Glutamatergic neuron (in vitro differentiated cells): ENCODE measurements around the gene CERCAM. TPM values are rescaled to one million over a fixed set of nuclear protein-coding genes. Genes with fewer than 3 reads are reported as not detected.
"Not testable (repeated sequence)": the region's sequence is repeated elsewhere in the genome, so short reads cannot be mapped to it uniquely, and the experiment has no call there.

Experiments
- DNase-seq: peaks from one replicate; pipeline ENCODE4 v3.0.0; 2022
- H3K27ac Mint-ChIP-seq: one replicate; pipeline ENCODE4 v1.8.0; 2020; ENCODE audit warnings: mild to moderate bottlenecking, mixed read lengths, inconsistent platforms; ENCODE audit not compliant: unreplicated experiment
- H3K27me3 Mint-ChIP-seq: one replicate; pipeline ENCODE4 v1.8.0; 2020; ENCODE audit warnings: mild to moderate bottlenecking, moderate library complexity, mixed read lengths, inconsistent platforms; ENCODE audit not compliant: unreplicated experiment
- H3K36me3 Mint-ChIP-seq: one replicate; pipeline ENCODE4 v1.8.0; 2020; ENCODE audit warnings: mild to moderate bottlenecking, mixed read lengths, inconsistent platforms; ENCODE audit not compliant: unreplicated experiment
- H3K4me1 Mint-ChIP-seq: one replicate; pipeline ENCODE4 v1.8.0; 2020; ENCODE audit warnings: mild to moderate bottlenecking, low read depth, mixed read lengths, inconsistent platforms; ENCODE audit not compliant: unreplicated experiment
- H3K4me3 Mint-ChIP-seq: one replicate; pipeline ENCODE4 v1.8.0; 2020; ENCODE audit warnings: mild to moderate bottlenecking, mixed read lengths, inconsistent platforms; ENCODE audit not compliant: unreplicated experiment
- H3K9me3 Mint-ChIP-seq: one replicate; pipeline ENCODE4 v1.8.0; 2020; ENCODE audit warnings: mild to moderate bottlenecking, moderate library complexity, mixed read lengths, inconsistent platforms; ENCODE audit not compliant: unreplicated experiment
- CTCF ChIP-seq: fragments of 200-600 bp; sonication (generic); IDR thresholded peaks from one replicate; pipeline ENCODE4 v1.5.0; 2021; ENCODE audit not compliant: partially characterized antibody, unreplicated experiment
- total RNA-seq: library from RNA; stranded (reverse); fragmentation: NEBNext Ultra II Directional; extraction: Animal tissue kit (Norgen Biotek cat#: 25700); gene quantifications from one replicate; pipeline ENCODE4 v1.2.1, GENCODE V29; 2021; ENCODE audit not compliant: unreplicated experiment

CERCAM gene
- total RNA-seq, 1 donor from 2014 or later = 56.1 TPM

GRCh38 chr9:128408963-128409431, 11.7 kb upstream of the CERCAM start:
- peak; percentile 36 for DNase-seq
- no peak for TF ChIP-seq CTCF
- H3K27me3 Mint-ChIP-seq = peaks cover 2% of the 10 kb centered on the region
- H3K4me3 Mint-ChIP-seq = peak overlapping the region; percentile 34
- peaks cover 5% of the 10 kb centered on the region for H3K9me3 Mint-ChIP-seq
- H3K27ac Mint-ChIP-seq = peak overlapping the region; percentile 77
- H3K36me3 Mint-ChIP-seq = no peaks in the 10 kb centered on the region
- peaks cover 13% of the 10 kb centered on the region for H3K4me1 Mint-ChIP-seq

DNA sequence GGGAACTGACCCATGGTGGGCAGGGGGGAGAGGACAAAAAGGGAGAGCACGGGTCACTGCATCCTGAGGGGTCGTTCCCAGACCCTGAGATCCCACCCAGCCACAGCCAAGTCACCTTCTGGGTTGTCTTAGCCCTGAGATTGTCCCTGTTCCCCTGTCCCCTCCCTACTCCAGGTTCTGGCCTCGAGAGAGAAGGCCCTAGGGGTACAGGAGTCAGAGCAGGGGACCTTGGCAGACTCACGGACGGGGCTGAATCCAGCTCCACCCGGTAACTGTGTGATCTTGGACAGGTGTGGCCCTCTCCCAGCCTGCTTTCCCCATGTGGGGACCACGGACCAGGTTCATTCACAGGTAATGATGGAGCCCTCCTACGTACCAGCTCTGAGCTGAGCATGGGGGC, 11.2 kb upstream of the CERCAM start:
- Mint-ChIP-seq H3K4me3 (no peak overlapping the region), H3K36me3 (no peaks in the 10 kb centered on the region), H3K9me3 (peaks cover 5% of the 10 kb centered on the region), H3K27me3 (peaks cover 2% of the 10 kb centered on the region), H3K4me1 (peaks cover 13% of the 10 kb centered on the region), H3K27ac (peak overlapping the region; percentile 33)
- no peak for DNase-seq
- no peak for TF ChIP-seq CTCF

- TF ChIP-seq CTCF = no peak
- no peaks in the 10 kb centered on the region for H3K36me3 Mint-ChIP-seq
- no peak overlapping the region for H3K27ac Mint-ChIP-seq
- peaks cover 13% of the 10 kb centered on the region for H3K4me1 Mint-ChIP-seq
- H3K27me3 Mint-ChIP-seq = peaks cover 2% of the 10 kb centered on the region
- no peak overlapping the region for H3K4me3 Mint-ChIP-seq
- peaks cover 5% of the 10 kb centered on the region for H3K9me3 Mint-ChIP-seq
- peak; percentile 42 for DNase-seq
Observed at GRCh38 chr9:128409978-128410377, 10.7 kb upstream of the CERCAM start.

DNA sequence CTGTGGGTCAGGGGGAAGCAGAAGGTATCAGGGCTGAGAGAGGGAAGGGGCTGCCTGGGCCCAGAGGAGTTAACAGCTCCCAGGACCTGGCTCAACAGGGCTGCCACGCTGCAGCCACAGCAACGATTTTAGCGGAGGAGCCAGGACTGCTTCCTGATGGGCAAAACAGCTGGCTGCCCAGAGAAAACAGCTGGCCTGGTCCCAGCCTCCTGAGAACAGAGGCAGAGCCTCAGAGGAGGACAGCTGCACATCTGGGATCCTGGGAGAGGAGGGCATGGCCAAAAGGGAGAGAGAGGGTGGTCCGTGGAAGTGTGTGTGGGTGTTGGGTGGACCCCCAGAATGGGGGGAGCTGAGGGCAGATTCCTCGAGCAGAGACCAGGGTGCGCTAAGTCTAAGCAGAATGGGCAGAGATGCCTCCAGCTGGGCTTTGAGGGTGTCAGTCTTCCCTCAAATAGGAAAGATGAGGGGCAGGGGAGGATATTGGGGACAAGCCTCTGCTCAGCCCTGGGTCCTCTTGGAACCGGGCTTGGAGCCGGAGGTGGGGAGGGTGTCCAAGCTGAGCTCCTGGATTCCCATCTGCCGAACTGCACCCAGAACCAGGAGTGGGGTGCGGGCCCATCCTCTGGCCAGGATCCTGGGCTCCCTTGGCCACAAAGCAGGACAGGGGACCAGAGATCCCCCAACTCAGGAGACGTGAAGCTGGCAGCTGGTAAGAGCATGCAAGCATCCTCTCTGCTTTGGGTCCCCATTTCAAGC, 9.1 kb upstream of the CERCAM start:
- Mint-ChIP-seq H3K9me3 (peaks cover 5% of the 10 kb centered on the region), H3K4me1 (peaks cover 13% of the 10 kb centered on the region)
- no peak for TF ChIP-seq CTCF

GRCh38 chr9:128412120-128412790, 8.4 kb upstream of the CERCAM start:
- Mint-ChIP-seq H3K27ac (no peak overlapping the region), H3K4me1 (peaks cover 12% of the 10 kb centered on the region), H3K9me3 (peaks cover 5% of the 10 kb centered on the region), H3K27me3 (peaks cover under 1% of the 10 kb centered on the region), H3K4me3 (no peak overlapping the region), H3K36me3 (no peaks in the 10 kb centered on the region)
- DNase-seq = peak; percentile 98
- TF ChIP-seq CTCF = peak; percentile 82

More for the DNA sequence above, 9.1 kb upstream of the CERCAM start:
- no peak overlapping the region for H3K4me3 Mint-ChIP-seq
- peaks cover 2% of the 10 kb centered on the region for H3K27me3 Mint-ChIP-seq
- DNase-seq = peak; percentile 19
- H3K27ac Mint-ChIP-seq = no peak overlapping the region
- no peaks in the 10 kb centered on the region for H3K36me3 Mint-ChIP-seq

GRCh38 chr9:128413728-128414127, 6.9 kb upstream of the CERCAM start:
- not testable (repeated sequence) for H3K4me1 Mint-ChIP-seq, H3K27me3 Mint-ChIP-seq, H3K27ac Mint-ChIP-seq, H3K36me3 Mint-ChIP-seq, DNase-seq, H3K4me3 Mint-ChIP-seq, H3K9me3 Mint-ChIP-seq
